Cardiac fibroblast (primary cell): Measurements from ENCODE around the gene KLK1.
"Not testable (repeated sequence)": the region's sequence is repeated elsewhere in the genome, so short reads cannot be mapped to it uniquely, and the experiment has no call there.

Experiments used
- DNase-seq, 2 donors: peaks; one replicate each; pipeline versions ENCODE4 v3.0.0 to v3.0.0-alpha.2; 2010; ENCODE audit warnings: low read depth in 2 of 2
- H3K4me3 ChIP-seq, 2 donors: replicated peaks in 1 of 2; 1 replicate in 1 of 2; 2 replicates in 1 of 2; pipeline ENCODE4 v1.5.1; 2011; ENCODE audit warnings: low read depth in 2 of 2, low read length in 2 of 2, mild to moderate bottlenecking in 2 of 2, moderate library complexity in 1 of 2
- CTCF ChIP-seq: IDR thresholded peaks from one replicate; pipeline ENCODE4 v1.5.1; 2011; ENCODE audit warnings: low read depth, mild to moderate bottlenecking, low read length, inconsistent platforms

KLK1 gene

DNA sequence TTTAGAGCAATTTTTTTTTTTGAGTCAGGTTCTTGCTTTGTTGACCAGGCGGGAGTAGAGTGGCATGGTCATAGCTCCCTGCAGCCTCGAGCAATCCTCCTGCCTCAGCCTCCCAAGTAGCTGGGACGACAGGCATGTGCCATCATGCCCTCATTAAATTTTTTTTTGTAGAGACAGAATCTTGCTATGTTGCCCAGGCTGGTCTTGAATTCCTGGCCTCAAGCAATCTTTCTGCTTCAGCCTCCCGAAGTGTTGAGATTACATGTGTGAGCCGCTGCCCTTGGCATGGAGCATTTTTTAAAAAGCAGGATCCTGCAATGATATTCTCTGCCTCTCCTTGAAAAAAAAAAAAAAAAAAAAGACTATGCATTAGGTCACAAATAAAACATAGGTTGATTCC is 47.5 kb downstream of the KLK1 start:
- no peak overlapping the region for H3K4me3 ChIP-seq
- no peak for TF ChIP-seq CTCF
- no peak for DNase-seq

DNA sequence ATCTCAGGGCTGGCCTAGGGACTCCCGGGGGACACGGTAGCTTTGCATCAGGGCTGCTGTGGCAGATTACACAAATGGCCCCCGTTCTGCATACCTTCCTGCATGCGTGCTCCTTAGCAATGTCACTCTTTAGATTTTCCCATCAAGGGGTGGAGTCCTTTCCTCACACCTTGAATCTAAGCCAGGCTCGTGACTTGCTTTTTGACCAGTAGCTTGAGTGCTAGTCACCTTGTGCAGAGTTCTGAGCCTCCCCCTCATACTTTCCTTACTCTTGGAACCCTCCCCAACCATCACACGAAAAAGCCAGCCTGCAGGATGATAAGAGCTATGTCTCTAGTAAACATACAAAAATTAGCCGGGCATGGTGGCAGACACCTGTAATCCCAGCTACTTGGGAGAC is 50.1 kb downstream of the KLK1 start:
- DNase-seq, H3K4me3 ChIP-seq: not testable (repeated sequence)

DNA sequence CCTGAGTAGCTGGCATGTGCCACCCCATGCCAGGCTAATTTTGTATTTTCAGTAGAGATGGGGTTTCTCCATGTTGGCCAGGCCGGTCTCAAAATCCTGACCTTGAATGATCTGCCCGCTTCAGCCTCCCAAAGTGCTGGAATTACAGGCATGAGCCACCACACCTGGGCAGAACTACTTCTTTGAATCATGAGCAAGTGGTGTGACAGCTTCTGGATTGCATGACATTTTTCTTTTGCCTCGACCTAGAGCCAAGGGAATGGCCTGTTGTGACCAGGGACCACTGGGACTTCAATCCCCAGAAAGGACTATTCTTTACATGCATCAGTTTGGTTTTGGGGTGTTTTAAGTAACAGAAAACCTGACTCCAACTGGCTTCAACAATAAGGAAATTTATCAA is 50.7 kb downstream of the KLK1 start:
- H3K4me3 ChIP-seq, DNase-seq: not testable (repeated sequence)

DNA sequence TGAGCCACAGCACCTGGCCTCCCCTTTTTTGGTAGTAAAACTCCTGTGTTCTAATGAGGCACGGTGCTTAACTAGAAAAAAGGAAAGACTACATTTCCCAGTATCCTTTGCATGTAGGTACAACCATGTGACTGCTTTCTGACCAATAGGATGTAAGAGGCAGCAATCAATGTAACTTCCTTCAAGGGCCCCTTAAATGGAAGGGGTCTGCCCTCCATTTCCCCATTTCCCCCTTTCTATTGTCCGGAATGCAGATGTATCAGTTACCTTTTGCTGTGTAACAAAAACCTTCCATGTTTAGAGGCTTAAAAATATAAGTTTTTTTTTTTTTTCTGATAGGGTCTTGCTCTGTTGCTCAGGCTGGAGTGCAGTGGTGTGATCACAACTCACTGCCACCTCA is 51.1 kb downstream of the KLK1 start:
- TF ChIP-seq CTCF = no peak
- peak; percentile 20 to 48 for DNase-seq

DNA sequence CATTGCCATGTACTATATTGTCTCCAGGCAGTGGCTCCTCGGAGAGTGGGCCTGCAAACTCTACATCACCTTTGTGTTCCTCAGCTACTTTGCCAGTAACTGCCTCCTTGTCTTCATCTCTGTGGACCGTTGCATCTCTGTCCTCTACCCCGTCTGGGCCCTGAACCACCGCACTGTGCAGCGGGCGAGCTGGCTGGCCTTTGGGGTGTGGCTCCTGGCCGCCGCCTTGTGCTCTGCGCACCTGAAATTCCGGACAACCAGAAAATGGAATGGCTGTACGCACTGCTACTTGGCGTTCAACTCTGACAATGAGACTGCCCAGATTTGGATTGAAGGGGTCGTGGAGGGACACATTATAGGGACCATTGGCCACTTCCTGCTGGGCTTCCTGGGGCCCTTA is 52.7 kb downstream of the KLK1 start:
- DNase-seq = no peak
- TF ChIP-seq CTCF = no peak
- no peak overlapping the region for H3K4me3 ChIP-seq

More for the DNA sequence above, 51.1 kb downstream of the KLK1 start:
- no peak overlapping the region for H3K4me3 ChIP-seq

GRCh38 chr19:50770164-50770563 is 53.4 kb downstream of the KLK1 start, which contains the start of gene GPR32:
TSS of gene GPR32 (plus strand) at chr19:50770464. CDS start at chr19:50770601, 137 bp downstream.
- not testable (repeated sequence) for H3K4me3 ChIP-seq, DNase-seq
